ENCODE data around the gene COL6A1.

The COL6A1 gene

DNA sequence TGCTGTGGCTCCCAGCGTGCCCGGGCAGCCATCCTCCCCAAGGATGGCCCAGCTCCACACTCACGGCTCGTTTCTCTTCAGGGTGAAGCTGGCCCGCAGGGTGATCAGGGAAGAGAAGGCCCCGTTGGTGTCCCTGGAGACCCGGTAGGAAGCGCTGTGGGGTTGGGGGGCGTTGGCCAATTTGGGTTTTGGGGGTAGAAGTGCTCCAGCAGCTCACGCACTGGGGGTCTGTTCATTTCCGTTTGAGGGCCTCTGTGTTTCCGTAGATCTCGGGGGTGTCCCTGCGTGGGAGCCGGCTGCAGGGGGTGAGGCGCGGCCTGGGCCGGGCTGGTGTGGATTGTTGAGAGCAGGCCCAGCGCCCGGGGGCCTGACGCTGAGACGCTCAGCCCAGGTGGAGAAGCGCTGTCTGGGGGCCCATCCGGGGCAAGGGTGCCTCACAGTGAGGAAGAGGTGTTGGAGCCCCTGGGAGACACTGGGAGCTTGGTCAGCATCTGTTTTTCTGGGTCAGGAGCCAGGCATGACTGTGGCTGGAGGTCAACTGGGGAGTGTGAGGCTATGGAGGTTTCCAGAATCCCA lies 12.6 kb downstream of the COL6A1 start:
- in situ Hi-C loops (cut with MboI; ENCODE audit: low sequenced_read_pairs), result no loop called here

DNA sequence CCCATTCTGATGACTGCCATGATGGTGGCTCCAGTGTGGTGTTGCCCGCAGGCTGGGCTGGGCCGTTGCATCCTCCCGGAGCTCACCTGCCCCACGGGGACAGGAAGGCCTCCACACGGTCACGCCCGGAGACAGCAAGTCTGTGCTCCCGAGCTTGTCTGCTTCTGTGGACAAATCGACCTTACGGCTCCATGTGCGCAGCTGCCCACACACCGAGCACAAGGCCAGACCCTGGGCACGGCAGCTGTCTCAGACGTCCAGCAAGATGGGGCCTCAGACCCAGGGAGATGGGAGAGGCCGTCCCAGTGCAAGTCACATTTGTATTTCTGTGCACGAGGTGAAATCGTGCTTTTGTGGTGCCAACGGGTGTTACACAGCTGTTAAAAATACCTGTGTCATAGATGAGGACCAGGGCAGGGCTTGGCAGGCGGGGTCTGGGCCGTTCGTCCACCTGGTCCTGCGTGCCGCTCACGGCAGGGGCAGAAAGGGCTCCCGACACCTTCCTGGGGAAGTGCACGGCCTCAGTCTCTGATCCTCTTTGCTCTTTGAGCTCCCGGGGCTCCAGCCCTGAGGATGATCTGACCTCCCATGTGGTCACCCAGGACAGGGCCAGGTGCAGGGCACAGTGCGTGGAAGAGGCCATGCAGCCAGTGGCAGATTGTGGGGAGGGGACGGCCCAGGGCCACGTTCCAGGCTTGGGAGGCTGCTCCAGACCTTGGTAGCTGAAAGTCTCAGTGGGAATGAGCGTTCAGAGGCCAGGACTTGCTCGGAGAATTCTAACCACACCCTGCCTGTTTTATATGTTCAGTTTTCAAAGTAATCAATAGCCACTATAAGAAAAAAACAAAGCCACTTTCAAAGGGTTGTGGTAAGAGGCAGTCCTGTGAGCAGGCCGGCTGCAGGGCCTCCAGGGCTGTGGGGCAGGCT lies 13.5 kb downstream of the COL6A1 start:
- in situ Hi-C loops (cut with MboI; ENCODE audit: low sequenced_read_pairs), result no loop called here

- in situ Hi-C loops (cut with MboI; ENCODE audit: low sequenced_read_pairs), result no loop called here
Observed at GRCh38 chr21:45995686-45996179, 14.2 kb downstream of the COL6A1 start.

DNA sequence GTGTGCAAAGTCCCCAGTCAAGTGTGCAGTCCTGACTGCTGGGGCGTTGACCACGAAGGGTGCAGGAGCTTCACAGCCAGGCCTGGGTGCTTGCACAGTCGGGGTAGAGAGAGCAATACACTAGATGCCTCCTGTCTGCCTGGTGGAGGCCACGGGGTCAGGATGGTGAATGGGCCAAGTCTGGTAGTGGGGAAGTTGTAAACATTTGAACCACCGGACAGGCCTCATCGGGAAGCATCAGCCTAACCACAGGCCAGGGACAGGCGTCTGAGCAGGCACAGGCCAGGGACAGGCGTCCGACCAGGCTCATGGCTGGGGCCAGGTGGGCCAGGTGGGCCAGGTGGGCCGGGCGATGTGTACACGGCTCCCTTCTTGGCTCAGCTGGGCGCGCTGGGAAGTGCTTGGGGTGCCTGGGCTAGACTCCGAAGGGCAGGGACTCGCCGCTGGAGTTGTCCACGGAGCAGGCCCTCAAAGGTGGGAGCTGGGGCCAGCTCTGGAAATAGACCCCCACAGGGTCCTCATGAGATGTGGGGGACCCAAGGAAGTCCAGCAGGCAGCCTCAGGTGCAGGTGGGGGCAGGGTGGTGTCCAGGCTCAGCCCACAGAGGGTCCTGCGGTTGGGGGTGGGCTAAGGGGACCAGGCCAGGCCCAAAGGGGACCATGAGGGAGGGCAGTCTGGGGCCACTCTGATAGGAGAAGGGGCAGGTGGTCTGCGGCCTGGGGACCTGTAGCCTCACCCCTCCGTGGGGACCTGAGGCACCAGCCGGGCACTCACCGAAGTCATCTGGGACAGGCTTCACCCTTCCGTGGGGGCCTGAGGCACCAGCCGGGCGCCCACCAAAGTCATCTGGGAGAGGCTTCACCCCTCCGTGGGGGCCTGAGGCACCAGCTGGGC lies 15.0 kb downstream of the COL6A1 start:
- in situ Hi-C loops (cut with MboI; ENCODE audit: low sequenced_read_pairs), result no loop called here

- in situ Hi-C loops (cut with MboI; ENCODE audit: low sequenced_read_pairs), result no loop called here
Observed at GRCh38 chr21:45997205-45997494, 15.6 kb downstream of the COL6A1 start.

DNA sequence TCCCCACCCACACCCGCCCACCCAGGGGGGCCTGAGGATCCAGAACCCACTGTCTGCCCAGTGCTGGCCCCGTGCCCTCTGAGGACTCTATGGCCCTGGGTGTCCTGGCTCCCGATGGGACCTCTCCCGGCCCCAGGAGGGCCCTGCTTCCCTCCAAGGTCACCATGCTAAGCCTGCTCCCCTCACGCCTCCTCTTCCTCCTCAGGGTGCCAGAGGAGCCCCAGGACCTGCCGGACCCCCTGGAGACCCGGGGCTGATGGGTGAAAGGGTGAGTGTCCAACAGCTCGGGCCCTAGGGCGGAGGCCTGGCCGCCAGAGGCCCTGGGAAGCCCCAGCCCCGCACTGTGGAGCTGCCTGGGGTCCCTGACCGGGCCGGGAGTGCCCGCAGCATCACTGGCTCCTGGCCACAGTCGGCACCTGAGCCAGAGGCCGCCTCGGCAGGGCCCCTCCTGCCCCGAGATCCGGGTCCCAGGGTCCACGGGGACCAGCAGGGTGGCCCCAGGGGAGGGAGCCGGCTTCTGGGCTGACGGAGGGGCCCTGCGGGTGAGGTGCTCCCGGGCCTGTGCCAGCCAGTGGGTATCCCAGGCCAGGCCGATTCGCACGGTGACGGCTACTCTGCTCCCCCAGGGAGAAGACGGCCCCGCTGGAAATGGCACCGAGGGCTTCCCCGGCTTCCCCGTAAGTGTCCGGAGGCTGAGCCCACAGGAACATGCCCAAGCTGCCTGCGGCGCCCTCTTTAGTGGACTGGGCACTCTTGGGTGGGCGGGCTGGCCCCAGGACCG lies 16.1 kb downstream of the COL6A1 start:
- in situ Hi-C loops (cut with MboI; ENCODE audit: low sequenced_read_pairs), result no loop called here

- in situ Hi-C loops (cut with MboI; ENCODE audit: low sequenced_read_pairs), result no loop called here
Observed at GRCh38 chr21:45998276-45998701, 16.7 kb downstream of the COL6A1 start.

- in situ Hi-C loops (cut with MboI; ENCODE audit: low sequenced_read_pairs), result no loop called here
Observed at GRCh38 chr21:45998871-45999580, 17.5 kb downstream of the COL6A1 start.

GRCh38 chr21:45999581-46000181 lies 18.1 kb downstream of the COL6A1 start:
- in situ Hi-C loops (cut with MboI; ENCODE audit: low sequenced_read_pairs), result no loop called here

DNA sequence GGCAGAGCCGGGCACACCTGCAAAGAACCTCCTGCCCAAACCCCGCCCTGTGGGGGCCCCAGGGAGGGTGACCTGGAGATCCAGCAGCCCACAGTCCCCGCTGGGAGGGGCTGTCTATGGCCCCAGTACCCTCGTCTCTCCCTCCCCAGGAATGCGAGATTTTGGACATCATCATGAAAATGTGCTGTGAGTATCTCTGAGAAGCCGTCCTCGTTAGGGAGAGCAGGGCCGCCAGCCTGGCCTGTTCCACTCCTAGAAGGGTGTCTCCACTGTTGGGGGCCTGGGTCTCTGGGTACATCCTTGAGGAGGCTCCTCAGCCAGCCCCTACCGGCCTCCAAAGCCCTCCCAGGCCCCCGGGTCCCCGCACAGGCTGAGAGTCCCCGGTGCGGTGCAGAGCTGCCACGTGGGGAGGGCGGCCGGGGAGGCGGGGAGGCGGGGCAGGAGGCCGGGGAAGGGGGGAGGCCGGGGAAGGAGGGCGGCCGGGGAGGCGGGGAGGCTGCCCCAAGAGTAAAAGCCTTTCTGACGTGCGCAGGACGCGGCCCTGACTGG lies 18.7 kb downstream of the COL6A1 start:
- in situ Hi-C loops (cut with MboI; ENCODE audit: low sequenced_read_pairs), result no loop called here

DNA sequence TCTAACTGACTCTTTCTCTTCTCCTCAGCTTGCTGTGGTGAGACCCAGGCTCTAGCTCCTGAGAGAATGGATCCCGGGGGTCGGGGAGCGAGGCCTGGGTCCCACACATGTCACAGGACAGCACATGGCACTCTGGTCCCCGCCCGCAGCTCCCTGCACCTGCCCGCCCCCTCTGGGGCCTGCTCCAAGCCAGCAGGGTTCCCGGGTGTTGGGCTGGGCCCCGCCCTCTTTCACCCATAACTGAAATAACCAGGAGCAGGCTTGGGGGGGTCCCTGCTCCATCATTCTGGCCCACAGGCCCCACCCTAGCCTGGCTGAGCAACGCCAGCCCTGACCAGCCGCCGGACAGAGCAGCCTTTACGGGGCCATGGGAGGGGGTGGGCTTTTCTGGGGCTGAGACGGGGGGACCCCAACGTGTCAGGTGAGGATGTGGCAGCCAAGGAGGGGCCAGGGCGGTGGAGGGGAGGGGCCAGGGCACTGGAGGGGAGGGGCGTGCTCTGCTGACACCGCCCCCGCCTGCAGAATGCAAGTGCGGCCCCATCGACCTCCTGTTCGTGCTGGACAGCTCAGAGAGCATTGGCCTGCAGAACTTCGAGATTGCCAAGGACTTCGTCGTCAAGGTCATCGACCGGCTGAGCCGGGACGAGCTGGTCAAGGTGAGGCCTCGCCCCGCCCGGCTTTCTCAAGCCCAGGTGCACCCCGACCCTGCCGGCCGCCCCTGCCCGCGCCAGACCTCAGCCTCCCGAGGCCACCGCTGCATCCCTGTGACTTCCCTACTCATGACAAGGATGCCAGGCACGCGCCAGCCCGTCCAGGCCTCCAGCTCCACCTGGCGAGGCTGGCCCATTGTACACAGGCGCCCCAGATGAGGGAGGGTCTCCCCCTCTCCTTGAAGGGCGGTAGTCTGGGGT lies 19.4 kb downstream of the COL6A1 start:
- in situ Hi-C loops (cut with MboI; ENCODE audit: low sequenced_read_pairs), result no loop called here

- in situ Hi-C loops (cut with MboI; ENCODE audit: low sequenced_read_pairs), result no loop called here
Observed at GRCh38 chr21:46001821-46002681, 20.5 kb downstream of the COL6A1 start.

- in situ Hi-C loops (cut with MboI; ENCODE audit: low sequenced_read_pairs), result no loop called here
Observed at GRCh38 chr21:46002841-46003574, 21.4 kb downstream of the COL6A1 start.

DNA sequence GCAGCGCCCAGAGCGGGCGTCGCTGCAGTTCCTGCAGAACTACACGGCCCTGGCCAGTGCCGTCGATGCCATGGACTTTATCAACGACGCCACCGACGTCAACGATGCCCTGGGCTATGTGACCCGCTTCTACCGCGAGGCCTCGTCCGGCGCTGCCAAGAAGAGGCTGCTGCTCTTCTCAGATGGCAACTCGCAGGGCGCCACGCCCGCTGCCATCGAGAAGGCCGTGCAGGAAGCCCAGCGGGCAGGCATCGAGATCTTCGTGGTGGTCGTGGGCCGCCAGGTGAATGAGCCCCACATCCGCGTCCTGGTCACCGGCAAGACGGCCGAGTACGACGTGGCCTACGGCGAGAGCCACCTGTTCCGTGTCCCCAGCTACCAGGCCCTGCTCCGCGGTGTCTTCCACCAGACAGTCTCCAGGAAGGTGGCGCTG lies 22.0 kb downstream of the COL6A1 start:
- in situ Hi-C loops (cut with MboI; ENCODE audit: low sequenced_read_pairs), result no loop called here

- in situ Hi-C loops (cut with MboI; ENCODE audit: low sequenced_read_pairs), result no loop called here
Observed at GRCh38 chr21:46004168-46004861, 22.7 kb downstream of the COL6A1 start.

DNA sequence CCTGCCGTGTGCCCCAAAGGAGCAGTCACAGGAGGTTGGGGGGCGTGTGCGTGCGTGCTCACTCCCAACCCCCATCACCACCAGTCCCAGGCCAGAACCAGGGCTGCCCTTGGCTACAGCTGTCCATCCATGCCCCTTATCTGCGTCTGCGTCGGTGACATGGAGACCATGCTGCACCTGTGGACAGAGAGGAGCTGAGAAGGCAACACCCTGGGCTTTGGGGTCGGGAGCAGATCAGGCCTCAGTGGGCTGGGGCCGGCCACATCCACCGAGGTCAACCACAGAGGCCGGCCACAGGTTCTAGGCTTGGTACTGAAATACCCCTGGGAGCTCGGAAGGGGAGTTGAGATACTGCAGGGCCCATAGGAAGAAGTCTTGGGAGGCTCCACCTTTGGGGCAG lies 23.5 kb downstream of the COL6A1 start:
- in situ Hi-C loops (cut with MboI; ENCODE audit: low sequenced_read_pairs), result no loop called here

Data from HL-60/S4 treated with retinoic acid at 250 ng/mL for 4 days and 3 days (cell line).